Ishikawa (cell line): ENCODE measurements around the gene ANKRD34A.

Source experiments
- CEBPB ChIP-seq: IDR thresholded peaks from 2 replicates; pipeline ENCODE4 v1.6.1; 2012
- CREB1 ChIP-seq: IDR thresholded peaks from 2 replicates; pipeline ENCODE4 v1.6.1; 2012; ENCODE audit warnings: low read depth
- EGR1 ChIP-seq: IDR thresholded peaks from 2 replicates; pipeline ENCODE4 v1.6.1; 2012
- EP300 ChIP-seq: IDR thresholded peaks from 2 replicates; pipeline ENCODE4 v1.6.1; 2012; ENCODE audit warnings: borderline replicate concordance
- FOXM1 ChIP-seq: IDR thresholded peaks from 2 replicates; pipeline ENCODE4 v1.6.1; 2012; ENCODE audit warnings: low read depth, borderline replicate concordance
- NFIC ChIP-seq: IDR thresholded peaks from 2 replicates; pipeline ENCODE4 v1.6.1; 2012
- RAD21 ChIP-seq: IDR thresholded peaks from 2 replicates; pipeline ENCODE4 v1.6.1; 2012; ENCODE audit warnings: low read depth
- TAF1 ChIP-seq: IDR thresholded peaks from 2 replicates; pipeline ENCODE4 v1.6.1; 2012; ENCODE audit warnings: low read depth, mild to moderate bottlenecking
- TCF12 ChIP-seq: IDR thresholded peaks from 2 replicates; pipeline ENCODE4 v1.6.1; 2012; ENCODE audit warnings: low read depth
- TEAD4 ChIP-seq: IDR thresholded peaks from 2 replicates; pipeline ENCODE4 v1.6.1; 2012
- YY1 ChIP-seq: IDR thresholded peaks from 2 replicates; pipeline ENCODE4 v1.6.1; 2012; ENCODE audit warnings: low read depth
- ZBTB7A ChIP-seq: IDR thresholded peaks from 2 replicates; pipeline ENCODE4 v1.6.1; 2012; ENCODE audit warnings: low read depth
- TF ChIP-seq, protein P1 (sequence below): IDR thresholded peaks from 2 replicates; pipeline ENCODE4 v1.6.1; 2012
- TF ChIP-seq, protein P2 (sequence below): IDR thresholded peaks from 2 replicates; pipeline ENCODE4 v1.6.1; 2012; ENCODE audit warnings: low read depth, mild to moderate bottlenecking
- TF ChIP-seq, protein P3 (sequence below): IDR thresholded peaks from 2 replicates; pipeline ENCODE4 v1.6.1; 2012

The ANKRD34A gene

DNA sequence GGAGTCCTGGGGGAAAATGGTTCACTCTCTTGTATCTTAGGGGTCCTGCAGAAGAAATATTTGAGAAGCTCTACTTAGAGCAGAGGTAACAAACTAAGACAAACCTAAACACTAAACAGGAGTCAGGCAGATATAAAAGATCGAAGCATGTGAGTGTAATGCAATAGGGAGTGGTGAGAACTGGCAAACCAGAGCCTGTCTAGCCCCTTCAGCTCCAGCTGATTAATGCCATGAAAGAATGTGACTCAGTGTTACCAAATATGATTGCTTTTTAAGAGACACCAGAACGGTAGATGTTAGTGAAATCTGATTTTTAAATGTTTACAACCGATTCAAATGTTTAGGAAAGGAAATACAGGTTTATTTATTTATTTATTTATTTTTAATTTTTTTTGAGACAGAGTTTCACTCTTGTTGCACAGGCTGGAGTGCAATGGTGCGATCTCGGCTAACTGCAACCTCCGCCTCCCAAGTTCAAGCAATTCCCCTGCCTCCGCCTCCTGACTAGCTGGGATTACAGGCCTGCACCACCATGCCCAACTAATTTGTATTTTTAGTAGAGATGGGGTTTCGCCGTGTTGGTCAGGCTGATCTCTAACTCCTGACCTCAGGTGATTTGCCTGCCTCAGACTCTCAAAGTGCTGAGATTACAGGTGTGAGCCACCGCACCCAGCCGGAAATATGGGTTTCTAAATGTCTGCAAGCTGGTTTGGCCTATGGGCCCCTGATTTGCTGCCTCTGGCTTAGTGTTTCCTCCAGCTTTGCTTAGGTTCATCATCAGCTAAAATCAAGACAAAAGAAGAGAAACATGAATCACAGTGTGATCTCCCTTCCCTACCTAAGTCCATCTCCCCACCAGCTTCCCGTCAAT lies 19.8 kb upstream of the ANKRD34A start:
- TF ChIP-seq EGR1: no peak
- TF ChIP-seq EP300: no peak
- TF ChIP-seq CREB1: no peak
- TF ChIP-seq CEBPB: no peak
- no peak for TF ChIP-seq ZBTB7A
- TF ChIP-seq, protein P1, sequence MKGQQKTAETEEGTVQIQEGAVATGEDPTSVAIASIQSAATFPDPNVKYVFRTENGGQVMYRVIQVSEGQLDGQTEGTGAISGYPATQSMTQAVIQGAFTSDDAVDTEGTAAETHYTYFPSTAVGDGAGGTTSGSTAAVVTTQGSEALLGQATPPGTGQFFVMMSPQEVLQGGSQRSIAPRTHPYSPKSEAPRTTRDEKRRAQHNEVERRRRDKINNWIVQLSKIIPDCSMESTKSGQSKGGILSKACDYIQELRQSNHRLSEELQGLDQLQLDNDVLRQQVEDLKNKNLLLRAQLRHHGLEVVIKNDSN: no peak
- TF ChIP-seq NFIC: no peak
- TF ChIP-seq, protein P2, sequence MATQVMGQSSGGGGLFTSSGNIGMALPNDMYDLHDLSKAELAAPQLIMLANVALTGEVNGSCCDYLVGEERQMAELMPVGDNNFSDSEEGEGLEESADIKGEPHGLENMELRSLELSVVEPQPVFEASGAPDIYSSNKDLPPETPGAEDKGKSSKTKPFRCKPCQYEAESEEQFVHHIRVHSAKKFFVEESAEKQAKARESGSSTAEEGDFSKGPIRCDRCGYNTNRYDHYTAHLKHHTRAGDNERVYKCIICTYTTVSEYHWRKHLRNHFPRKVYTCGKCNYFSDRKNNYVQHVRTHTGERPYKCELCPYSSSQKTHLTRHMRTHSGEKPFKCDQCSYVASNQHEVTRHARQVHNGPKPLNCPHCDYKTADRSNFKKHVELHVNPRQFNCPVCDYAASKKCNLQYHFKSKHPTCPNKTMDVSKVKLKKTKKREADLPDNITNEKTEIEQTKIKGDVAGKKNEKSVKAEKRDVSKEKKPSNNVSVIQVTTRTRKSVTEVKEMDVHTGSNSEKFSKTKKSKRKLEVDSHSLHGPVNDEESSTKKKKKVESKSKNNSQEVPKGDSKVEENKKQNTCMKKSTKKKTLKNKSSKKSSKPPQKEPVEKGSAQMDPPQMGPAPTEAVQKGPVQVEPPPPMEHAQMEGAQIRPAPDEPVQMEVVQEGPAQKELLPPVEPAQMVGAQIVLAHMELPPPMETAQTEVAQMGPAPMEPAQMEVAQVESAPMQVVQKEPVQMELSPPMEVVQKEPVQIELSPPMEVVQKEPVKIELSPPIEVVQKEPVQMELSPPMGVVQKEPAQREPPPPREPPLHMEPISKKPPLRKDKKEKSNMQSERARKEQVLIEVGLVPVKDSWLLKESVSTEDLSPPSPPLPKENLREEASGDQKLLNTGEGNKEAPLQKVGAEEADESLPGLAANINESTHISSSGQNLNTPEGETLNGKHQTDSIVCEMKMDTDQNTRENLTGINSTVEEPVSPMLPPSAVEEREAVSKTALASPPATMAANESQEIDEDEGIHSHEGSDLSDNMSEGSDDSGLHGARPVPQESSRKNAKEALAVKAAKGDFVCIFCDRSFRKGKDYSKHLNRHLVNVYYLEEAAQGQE: no peak

DNA sequence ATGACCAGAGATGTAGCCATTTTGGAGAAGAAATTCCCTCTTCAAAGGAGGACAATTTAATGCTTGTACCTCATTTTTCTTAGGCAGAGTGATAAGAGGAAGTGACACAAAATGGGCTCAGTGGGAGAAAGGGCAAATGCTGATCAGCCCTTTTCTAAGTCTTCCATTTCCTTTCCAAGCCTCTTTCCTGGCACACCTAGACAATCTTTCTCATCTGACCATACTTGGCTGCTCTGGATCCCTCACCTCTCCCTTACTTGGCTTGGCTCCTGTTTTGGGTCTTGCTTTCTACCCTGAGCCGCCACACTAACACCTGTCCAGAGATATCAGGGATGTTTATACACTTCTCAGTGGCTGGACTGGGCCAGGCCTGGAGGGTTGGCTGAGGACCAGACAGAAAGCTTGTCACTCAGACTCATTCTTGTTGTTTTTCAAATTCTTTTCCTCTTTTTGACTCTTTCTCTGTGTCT lies 18.9 kb upstream of the ANKRD34A start:
- TF ChIP-seq TAF1 (no peak), ZBTB7A (no peak), CEBPB (no peak), EP300 (no peak)
- TF ChIP-seq, protein P1: no peak

DNA sequence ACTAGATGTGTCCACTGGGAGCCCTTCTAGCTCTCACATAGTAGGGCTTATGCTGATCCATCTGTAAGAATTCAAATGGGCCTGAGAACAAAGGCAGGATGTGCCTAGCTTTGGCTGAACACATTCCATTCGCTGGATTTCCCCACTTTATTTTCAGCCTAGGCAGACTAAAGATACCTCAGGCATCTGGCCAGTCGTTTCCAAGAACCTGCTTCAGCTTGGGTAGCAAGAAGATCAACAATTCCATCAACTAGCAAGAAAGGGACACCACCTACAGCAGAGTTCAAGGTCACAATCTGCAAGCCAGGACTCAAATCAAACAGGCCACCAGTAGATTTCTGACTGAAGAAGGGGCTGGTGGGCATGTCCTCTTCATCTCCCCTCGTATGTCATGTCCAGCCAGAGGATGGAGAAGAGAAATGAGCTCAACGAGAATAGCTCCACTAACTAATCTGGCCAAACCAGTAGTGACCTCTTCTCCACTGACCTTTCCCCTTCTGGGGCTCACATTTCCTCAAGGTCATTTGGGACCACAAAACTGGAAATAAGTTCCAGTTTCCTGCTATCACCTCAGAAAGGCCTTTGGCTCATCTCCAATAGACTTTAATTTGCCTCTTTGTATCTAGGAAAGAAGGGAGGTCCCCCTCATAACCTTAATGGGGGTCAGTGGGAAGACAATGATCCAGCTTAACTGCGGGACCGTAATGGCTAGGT lies 17.8 kb upstream of the ANKRD34A start:
- no peak for TF ChIP-seq EGR1
- TF ChIP-seq TEAD4: no peak
- no peak for TF ChIP-seq CREB1
- TF ChIP-seq, protein P2: no peak
- TF ChIP-seq RAD21: no peak
- TF ChIP-seq FOXM1: no peak
- TF ChIP-seq, protein P3, sequence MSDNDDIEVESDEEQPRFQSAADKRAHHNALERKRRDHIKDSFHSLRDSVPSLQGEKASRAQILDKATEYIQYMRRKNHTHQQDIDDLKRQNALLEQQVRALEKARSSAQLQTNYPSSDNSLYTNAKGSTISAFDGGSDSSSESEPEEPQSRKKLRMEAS: no peak
- no peak for TF ChIP-seq TCF12
- no peak for TF ChIP-seq EP300
- TF ChIP-seq YY1: no peak
- no peak for TF ChIP-seq TAF1
- TF ChIP-seq NFIC: no peak
- no peak for TF ChIP-seq ZBTB7A
- TF ChIP-seq CEBPB: no peak

DNA sequence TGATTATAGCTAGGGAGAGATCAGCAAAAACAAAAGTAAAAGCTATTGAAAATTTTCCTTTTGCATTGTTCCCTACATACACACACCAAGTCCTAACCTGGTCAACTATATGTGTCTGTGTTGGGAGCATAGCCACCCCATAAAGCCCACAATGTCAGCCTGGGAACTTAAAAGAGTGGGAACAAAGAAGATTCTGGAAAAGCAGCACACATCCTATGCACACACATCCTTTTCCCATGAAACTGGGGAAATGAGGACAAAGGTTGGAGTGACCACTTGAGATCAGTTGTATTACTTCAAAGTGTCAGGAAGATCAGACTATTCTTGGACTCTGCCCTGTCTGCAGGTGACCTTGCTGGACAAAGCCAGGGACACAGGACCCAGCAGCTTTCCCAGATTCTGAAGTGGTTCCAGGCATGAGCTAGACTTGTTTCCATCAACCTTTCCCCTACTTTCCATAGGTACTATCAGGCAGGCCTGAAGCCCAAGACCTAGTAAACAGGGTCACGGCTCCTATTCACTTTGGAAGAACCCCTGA lies 16.2 kb upstream of the ANKRD34A start:
- TF ChIP-seq TAF1 (no peak), EGR1 (no peak), ZBTB7A (no peak), CREB1 (no peak), CEBPB (no peak), YY1 (no peak), EP300 (no peak)
- TF ChIP-seq, protein P3: no peak
- TF ChIP-seq, protein P1: no peak
